Activated B cell treated with CpG ODN at 0.5 μM for 24 hours (primary cell): ENCODE results near the gene KCNF1. TPM values are rescaled to one million over a fixed set of nuclear protein-coding genes. Genes with fewer than 3 reads are reported as not detected.

Source experiments
- ATAC-seq: fragments of 200-7000 bp; cut with Tn5 transposase; one replicate; pipeline ENCODE4 v1.10.0; 2021; ENCODE audit warnings: low read depth, mild to moderate bottlenecking, moderate library complexity
- CTCF ChIA-PET: fragments of 350-600 bp; sonication (Branson Sonifier 250); formaldehyde crosslinking; loops from one replicate; lab custom pipeline; 2021; ENCODE audit warnings: antibody characterized with exemption; lab: Charles Lee
- POLR2A ChIA-PET: fragments of 350-600 bp; sonication (Branson Sonifier 250); formaldehyde crosslinking; loops from one replicate; lab custom pipeline; 2021; ENCODE audit warnings: antibody characterized with exemption; lab: Charles Lee
- DNase-seq: peaks from one replicate; pipeline ENCODE4 v3.0.0; 2022
- H3K27ac Mint-ChIP-seq: one replicate; pipeline ENCODE4 v1.8.0; 2020; ENCODE audit warnings: mixed read lengths
- H3K27me3 Mint-ChIP-seq: one replicate; pipeline ENCODE4 v1.8.0; 2021; ENCODE audit warnings: mixed read lengths
- H3K36me3 Mint-ChIP-seq: one replicate; pipeline ENCODE4 v1.8.0; 2021; ENCODE audit warnings: low read depth, mixed read lengths
- H3K4me1 Mint-ChIP-seq: one replicate; pipeline ENCODE4 v1.8.0; 2021; ENCODE audit warnings: mixed read lengths
- H3K4me3 Mint-ChIP-seq: one replicate; pipeline ENCODE4 v1.8.0; 2020; ENCODE audit warnings: mild to moderate bottlenecking, mixed read lengths
- H3K9me3 Mint-ChIP-seq: one replicate; pipeline ENCODE4 v1.8.0; 2020; ENCODE audit warnings: mixed read lengths
- intact Hi-C: fragments of 100-400 bp; cut with micrococcal nuclease; formaldehyde crosslinking; loops from one replicate; pipeline ENCODE4 v1.15.1; 2024
- total RNA-seq: library from RNA; stranded (reverse); gene quantifications from 2 replicates; pipeline ENCODE4 v1.2.3, GENCODE V29; 2022
- TF ChIP-seq, protein P1 (sequence below): fragments of 200-600 bp; IDR thresholded peaks from one replicate; pipeline ENCODE4 v1.8.0; 2022; ENCODE audit warnings: antibody characterized with exemption, mild to moderate bottlenecking

Gene KCNF1
- total RNA-seq, 1 donor from 2014 or later = not detected

DNA sequence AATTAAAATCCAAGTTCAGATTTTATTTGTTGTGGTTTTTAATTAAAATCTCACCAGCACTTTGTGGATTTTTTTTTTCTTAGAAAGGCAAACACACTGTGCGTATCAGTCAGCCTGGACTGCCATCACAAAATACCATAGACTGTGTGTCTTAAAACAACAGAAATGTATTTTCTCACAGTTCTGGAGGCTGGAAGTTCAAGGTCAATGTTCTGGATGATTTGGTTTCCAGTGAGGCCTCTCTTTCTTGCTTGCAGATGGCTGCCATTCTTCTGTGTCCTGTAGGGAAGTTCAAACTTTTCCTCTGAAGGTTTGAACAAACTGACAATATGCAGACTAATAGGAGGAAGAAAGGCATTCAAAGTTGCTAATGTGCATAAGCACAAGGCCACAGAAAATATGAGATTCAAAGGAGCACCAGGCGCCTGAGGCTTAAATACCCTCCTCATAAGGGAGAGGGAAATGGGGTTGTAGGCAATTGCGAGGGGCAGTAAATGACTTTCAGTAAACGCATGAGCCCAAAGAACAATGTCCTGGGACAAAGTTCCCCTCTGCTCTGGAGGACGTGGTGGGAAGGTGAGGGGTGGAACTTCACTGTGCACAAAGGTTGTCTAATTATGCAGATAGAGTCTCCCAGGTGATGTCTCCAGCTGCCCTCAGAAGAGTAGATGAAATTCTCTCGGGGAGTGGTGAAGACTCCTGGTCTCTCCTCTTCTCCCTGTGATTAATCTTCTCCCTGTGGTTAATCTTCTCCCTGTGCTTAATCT is 26.5 kb upstream of the KCNF1 start:
- CTCF ChIA-PET = no interaction called here
- Mint-ChIP-seq H3K27ac (no peak overlapping the region), H3K4me1 (no peaks in the 10 kb centered on the region), H3K36me3 (no peaks in the 10 kb centered on the region), H3K4me3 (no peak overlapping the region), H3K27me3 (peaks cover 18% of the 10 kb centered on the region), H3K9me3 (peaks cover 2% of the 10 kb centered on the region)
- intact Hi-C loops = no loop called here
- TF ChIP-seq, protein P1, sequence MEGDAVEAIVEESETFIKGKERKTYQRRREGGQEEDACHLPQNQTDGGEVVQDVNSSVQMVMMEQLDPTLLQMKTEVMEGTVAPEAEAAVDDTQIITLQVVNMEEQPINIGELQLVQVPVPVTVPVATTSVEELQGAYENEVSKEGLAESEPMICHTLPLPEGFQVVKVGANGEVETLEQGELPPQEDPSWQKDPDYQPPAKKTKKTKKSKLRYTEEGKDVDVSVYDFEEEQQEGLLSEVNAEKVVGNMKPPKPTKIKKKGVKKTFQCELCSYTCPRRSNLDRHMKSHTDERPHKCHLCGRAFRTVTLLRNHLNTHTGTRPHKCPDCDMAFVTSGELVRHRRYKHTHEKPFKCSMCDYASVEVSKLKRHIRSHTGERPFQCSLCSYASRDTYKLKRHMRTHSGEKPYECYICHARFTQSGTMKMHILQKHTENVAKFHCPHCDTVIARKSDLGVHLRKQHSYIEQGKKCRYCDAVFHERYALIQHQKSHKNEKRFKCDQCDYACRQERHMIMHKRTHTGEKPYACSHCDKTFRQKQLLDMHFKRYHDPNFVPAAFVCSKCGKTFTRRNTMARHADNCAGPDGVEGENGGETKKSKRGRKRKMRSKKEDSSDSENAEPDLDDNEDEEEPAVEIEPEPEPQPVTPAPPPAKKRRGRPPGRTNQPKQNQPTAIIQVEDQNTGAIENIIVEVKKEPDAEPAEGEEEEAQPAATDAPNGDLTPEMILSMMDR = no peak
- DNase-seq (no peak), ATAC-seq (no peak)
- POLR2A ChIA-PET = no interaction called here

DNA sequence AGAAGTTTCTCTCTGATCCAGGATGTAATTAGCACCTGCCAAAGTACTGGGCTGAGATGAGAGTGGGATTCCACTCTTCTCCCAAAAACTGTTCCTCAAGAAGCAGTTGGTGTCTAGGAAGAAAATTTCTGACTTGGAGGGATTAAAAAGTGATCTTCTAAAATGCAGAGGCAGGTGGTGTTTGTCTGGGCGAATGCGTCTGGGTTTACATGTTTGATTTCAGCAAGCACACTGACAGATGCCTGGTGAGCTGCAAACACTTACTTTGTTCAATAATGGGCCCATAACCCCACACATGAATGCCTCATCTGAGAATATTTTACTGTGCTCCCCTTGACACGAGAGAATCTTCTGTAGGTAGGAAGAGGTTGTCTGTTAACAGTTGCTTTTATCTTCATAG is 24.3 kb upstream of the KCNF1 start:
- Mint-ChIP-seq H3K27ac (no peak overlapping the region), H3K4me1 (no peaks in the 10 kb centered on the region)
- no peak for ATAC-seq

DNA sequence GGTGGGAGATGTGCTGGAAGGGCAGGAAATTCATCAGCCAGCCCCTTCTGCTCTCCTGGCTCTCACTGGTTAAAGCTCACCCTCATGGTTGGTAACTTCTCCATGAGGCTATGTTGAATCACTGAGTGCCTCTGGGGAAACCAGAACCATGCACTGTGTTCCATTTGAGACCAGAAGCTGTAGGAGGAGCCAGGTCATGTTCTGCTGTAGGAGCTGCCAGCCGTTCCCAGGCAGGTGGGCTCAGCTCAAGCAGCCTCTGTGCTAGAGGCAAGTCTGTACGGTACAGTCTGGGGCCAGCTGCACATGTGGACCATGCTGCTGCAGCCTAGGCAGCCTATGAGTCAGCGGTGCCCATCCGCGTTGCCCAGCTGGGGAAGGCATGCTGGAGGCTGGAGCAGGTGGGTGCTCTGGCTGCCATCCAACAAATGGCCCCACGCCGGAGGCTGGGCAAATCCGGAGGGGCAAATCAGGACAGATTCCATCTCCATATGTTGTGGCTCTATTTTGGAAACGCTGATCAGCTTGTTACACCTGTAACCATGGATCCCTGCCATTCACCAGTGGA is 22.0 kb upstream of the KCNF1 start:
- Mint-ChIP-seq H3K27ac (no peak overlapping the region), H3K27me3 (peaks cover 17% of the 10 kb centered on the region), H3K4me3 (no peak overlapping the region), H3K36me3 (no peaks in the 10 kb centered on the region), H3K9me3 (peaks cover 2% of the 10 kb centered on the region), H3K4me1 (no peaks in the 10 kb centered on the region)
- ATAC-seq = no peak
- POLR2A ChIA-PET = no interaction called here
- TF ChIP-seq, protein P1 = no peak
- intact Hi-C loops = no loop called here
- no peak for DNase-seq
- CTCF ChIA-PET = no interaction called here

More for the DNA sequence above, 24.3 kb upstream of the KCNF1 start:
- TF ChIP-seq, protein P1 = no peak
- no peaks in the 10 kb centered on the region for H3K36me3 Mint-ChIP-seq
- peaks cover 2% of the 10 kb centered on the region for H3K9me3 Mint-ChIP-seq
- POLR2A ChIA-PET = no interaction called here
- CTCF ChIA-PET = no interaction called here
- H3K4me3 Mint-ChIP-seq = no peak overlapping the region
- DNase-seq = no peak
- peaks cover 17% of the 10 kb centered on the region for H3K27me3 Mint-ChIP-seq
- intact Hi-C loops = no loop called here

DNA sequence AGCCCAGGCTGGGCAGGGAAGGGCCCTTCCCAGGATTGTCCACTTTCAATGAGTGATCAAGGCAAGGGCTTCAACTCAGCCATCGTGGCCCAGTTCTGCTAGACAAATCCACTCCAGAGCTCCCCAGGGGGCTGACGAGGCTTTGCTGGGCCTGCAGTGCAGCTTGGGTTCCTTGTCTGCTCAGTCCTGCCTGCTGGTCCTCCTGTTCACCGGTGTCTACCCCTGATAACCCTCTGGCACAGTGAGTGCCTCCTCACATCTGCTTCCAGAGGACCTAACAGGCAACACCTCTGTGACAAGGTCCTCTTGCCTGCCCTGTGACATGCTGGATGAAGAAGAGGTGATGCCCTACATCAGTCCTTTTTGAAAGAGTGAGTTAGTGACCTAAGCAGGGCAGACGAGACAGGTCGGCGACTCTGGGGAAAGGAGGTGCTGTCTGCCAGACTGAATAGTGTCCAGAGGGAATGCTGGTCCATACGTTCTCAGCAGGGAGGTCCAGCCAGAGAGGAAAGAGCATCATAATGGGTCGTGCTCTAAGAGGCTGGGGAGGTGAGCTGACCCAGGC is 20.9 kb upstream of the KCNF1 start:
- no peak for DNase-seq

DNA sequence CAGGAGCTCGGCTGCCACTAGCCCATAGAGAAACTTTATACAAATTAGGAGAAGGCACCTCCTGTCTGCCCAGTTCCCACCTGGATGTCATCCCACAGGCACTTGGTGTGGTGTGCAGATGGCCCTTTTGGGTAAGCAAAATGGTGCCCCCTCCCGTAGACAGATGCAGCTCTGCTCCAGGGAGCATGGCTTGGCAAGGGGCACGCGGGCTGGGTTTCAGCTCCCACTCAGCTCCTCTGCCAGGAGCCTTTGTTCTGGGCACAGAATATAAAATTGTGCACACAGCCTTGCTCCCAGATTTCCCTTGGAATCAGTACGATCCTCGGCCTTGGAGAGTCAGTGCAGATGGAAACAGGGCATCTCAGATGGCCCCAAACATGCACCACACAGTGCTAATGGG is 20.3 kb upstream of the KCNF1 start:
- intact Hi-C loops = no loop called here
- DNase-seq (no peak), ATAC-seq (no peak)
- no peaks in the 10 kb centered on the region for H3K4me1 Mint-ChIP-seq
- no peak overlapping the region for H3K27ac Mint-ChIP-seq
- ChIA-PET CTCF (no interaction called here), POLR2A (no interaction called here)
- no peak overlapping the region for H3K4me3 Mint-ChIP-seq
- peaks cover 2% of the 10 kb centered on the region for H3K9me3 Mint-ChIP-seq
- TF ChIP-seq, protein P1 = no peak
- H3K27me3 Mint-ChIP-seq = peaks cover 24% of the 10 kb centered on the region
- no peaks in the 10 kb centered on the region for H3K36me3 Mint-ChIP-seq

More for the DNA sequence above, 20.9 kb upstream of the KCNF1 start:
- Mint-ChIP-seq H3K27me3 (peaks cover 22% of the 10 kb centered on the region), H3K36me3 (no peaks in the 10 kb centered on the region), H3K27ac (no peak overlapping the region), H3K4me3 (no peak overlapping the region), H3K9me3 (peaks cover 2% of the 10 kb centered on the region), H3K4me1 (no peaks in the 10 kb centered on the region)
- TF ChIP-seq, protein P1 = no peak
- ChIA-PET CTCF (no interaction called here), POLR2A (no interaction called here)
- intact Hi-C loops = no loop called here
- no peak for ATAC-seq
